HG03175 (cell line): ENCODE results near the gene NOL4L.

ENCODE experiments used
- ATAC-seq: cut with Tn5 transposase; IDR thresholded peaks from one replicate; pipeline ENCODE4 v1.9.1; 2021; ENCODE audit warnings: mild to moderate bottlenecking, moderate library complexity; ENCODE audit not compliant: unreplicated experiment

The NOL4L gene

DNA sequence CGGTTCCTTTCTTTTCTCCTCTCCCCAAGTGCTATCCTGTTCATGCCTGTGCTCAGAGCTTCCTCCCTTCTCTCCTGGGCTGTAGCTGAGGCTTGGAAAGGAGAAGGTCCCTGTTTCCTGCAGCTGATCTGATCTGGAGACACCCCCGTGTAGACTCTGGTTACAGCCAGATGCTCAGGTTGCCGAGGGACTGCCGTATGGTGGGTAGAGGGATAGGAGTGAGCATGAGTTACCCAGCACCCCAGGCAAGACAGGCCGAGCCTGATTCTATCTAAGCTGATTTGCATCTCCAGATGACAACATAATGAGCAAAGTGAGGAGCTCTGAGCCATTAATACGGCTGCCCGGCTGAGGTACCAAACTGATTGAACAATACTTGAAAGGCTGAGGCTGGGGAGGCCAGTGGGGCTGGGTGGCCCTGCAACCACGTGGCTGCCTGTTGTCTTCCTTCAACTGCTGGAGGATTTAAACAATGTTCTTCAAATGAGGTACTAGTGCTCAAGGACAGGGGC, 135.2 kb downstream of the NOL4L start:
- ATAC-seq = no peak

DNA sequence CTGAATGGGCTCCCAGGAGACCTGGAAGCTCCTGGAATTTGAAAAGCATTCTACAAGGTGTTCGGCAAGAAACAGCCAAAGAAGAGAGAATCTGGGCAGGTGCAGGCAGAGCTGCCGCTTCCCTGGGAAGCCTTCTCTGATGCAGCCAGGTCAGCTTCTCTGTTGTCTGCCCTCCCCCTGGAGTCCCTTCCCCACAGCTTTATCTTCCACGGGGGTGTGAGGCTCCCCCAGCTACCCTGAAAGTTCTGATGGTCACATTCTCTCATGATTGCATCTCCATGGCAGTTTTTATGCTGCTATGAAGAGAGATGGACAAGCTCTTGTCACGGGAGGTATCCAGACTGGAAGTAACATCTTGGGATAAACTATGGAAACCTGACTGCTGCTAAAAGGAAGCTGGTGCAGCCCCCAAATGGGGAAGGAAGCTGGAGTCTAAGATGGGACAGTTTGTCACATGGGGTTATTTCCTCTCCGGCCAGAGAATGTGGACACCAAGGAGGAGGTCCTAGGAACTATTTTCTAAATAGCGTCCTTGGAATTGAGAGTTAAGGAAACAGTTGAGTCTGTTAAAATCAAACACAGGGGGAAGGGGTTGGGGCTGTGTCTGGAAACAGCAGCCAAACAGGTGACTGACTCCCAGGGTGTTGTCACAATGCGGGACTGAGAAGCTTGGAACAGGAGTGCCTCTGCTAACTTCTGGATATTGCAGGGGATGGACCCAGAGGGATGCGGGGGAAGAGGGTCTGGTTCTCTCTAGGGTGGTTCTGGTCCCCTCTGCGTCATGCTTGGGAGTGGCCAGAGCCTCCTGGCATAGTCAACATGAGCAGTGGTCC, 135.9 kb downstream of the NOL4L start:
- ATAC-seq = no peak

DNA sequence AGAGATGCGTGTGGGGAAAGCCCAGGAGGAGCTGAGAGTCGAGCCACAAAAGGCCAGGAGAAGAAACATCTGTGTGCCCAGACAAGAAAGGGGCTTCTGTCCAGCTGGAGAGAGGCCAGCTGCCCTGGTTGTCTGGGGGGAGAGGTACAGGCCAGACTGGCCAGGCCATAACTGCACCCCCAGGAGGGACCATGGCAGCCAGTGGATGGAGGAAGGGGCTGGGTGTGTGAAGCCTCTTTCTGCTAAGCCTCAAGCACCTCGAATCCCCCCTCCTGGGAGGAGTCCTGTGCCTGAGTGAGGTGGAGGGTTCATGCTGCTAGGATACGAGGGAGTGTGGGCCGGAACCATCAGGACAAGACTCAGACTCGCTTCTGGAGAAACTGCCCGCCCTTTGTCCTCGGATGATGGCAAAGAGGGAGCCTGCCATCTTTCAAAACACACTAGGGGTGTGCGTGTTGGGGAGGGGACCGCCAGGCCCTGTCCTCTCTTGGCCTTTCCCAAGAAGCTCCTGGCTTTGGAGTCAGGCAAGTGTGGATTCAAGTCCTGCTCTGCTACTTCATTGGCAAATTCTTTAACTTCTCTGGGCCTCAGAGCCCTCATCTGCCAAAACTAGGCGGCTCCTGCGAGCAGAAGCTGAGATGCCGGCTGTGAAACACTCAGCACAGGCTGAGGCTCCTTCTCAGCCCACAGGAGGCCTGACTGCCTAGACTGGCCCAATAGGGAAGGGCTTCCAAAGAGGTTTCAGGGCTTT, 136.7 kb downstream of the NOL4L start:
- no peak for ATAC-seq

DNA sequence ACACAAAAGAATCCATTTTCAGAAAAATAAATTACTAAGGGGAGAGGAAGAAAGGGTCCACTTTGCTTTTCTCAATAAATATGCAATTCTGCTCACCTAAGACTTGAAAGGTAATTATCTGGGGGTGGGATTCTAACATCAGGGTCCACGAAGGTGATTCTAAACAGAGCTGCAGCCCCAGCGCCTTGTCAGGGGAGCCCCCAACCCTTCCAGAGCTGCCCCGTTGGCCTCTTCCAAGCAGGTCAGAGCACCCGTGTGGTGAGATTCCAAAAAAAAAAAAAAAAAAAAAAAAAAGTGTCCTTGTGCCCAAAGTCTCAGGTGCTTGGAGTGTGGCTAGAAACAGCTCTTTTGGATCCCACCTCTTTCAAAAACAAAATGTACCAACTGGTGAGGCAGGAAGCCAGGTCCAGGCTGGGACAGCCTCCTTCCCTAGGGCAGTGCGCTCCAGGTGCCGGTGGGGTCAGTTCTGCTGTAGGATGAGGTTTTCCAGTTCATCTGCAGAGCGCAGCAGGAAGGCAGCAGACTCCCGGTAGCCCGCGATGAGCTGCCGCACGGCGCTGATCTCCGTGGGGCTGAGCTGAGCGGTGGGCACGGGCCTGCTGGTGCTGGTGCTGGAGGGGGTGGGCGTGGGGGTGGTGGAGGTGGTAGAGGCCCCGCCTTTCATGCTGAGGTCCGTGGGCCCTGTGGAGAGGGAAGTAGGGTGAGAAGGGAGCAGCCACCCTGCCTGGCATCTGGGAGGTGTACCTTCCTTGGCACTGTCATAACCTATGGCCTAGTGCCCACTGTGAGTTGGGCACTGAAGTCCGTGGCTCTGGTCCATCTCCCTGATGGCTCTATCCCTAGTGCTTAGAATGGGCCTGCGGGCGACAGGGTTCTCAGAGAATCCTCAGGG, 137.8 kb downstream of the NOL4L start:
- no peak for ATAC-seq

DNA sequence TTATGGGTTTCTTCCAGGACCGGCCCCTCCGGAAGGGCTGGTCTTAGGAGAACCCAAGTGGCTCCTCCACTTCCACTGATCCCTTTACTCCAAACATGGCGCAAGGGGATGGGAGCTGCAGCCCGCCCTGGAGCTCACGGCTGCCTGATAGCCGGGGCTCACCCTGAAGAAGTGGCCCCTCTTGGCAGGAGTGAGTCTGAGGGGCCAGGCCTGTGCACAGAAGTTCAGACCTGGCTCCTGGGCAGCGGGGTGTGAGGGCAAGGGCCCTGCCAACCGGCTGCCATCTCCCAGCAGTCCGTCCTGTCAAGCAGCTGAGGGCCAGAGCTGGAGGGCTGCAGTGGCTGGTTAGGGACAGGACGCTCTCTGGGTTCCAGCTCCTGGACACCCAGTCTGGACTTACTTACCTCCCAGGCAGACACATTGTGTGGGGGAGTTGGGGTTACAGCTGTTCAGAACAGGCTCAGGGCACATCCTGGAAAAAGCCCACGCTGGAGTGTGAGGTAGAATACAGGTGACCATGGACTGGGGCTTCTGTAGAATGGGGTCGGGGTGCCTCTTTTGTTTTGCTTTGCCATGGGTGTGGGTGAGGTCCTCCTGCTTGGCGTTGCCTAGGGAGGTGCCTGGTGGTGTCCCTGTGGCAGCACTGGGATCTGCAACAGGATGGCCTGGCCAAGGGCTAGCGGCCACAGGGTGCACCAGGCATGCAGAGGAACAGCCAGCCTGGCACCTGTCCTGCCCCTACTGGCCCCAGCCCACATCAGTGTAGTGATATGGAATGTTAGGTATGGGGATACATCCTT, 138.6 kb downstream of the NOL4L start:
- no peak for ATAC-seq

DNA sequence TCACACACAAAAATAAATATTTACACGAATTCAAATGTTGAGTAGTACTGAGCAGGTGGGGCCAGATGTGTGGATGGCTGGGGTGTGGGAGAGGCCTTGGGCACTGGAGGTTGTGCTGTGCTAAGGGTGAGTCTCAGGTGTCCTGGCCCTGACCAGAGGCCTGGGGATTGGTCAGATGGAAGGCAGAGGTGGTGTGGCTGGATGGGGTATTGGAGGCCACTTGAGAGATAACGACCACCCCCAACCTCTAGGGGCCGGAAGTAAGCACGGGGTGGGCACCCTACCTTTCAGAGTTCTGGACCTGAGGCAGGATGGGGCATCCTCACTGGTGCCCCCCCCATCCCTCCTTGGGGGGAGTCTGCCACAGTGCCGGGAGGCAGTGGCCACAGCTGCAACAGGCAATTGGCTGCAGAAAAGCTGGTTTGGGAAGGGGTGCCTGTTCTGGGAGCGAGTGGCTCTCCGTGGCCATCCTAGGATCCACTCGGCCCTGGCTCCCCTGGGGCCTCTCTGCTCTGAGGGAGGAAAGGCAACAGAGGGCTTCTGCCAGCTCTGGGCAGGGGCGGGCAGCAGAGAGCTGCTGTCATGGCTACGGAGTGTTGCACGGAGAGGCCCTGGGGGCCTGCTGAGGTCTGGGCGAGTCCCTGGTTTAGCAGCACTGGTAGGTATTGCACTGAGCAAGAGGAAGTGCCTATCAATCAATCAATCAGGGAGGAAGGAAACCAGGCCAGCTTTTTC, 139.4 kb downstream of the NOL4L start:
- no peak for ATAC-seq

DNA sequence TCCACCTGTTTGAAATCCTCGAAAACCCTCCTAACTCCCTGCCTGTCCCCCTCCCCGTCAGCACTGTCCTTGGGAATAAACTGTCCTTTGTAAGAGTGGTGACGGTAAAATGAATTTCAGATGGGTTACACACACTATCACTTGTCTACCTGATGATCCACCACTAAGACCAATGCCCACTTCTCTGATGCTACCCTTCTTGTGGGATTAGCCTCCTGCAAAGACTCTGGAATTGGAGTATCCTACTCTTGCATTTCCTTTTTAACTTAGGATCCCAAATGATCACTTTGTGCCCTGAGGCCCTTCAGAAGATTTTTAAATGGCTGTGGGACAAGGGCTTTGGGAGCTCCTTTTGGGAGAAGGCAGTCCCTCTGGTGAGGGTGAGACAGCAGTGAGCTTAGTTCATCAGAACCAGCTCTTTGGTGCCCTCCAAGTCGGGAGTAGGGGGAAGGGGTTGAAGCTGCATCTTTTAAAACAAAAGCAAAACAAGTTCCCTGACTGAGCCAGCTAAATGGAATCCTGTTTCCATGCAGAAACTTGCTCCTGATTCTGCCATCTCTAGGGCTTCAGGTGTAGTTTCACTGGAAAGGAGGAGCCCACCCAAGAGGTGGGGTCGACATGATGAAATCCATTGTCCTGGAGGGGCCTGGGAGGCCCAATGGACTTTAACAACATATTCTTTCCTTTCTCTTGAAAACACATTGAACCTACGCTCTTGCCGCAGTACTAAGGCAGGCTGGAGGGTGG, 140.5 kb downstream of the NOL4L start:
- ATAC-seq = no peak

DNA sequence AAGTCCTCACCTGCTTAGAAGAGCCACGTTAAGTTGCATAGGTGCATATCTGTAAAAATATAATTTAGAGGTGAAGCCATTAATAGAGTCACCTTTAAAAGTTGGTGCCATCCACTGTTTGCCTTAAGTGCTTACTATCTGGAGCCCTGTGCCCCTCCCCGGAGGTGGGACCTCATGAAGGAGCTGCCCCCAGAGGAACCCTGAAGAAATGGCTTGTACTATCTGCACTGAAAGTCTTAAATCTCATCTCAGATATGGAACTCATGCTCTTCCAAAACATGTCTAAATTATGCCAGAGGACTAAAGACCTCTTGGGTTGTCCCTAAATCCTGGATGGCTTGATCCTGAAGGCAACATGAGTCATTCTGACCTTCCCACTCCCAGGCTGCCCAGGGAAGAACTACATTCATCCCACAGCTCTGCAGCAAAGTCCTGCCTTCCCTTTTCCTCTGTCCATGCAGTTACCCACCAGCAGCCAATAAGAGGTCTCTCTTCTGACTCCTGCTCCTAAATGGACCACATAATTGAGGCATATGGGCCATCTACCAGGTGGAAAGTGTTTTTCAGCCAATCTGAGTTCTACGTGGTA, 141.7 kb downstream of the NOL4L start:
- no peak for ATAC-seq

DNA sequence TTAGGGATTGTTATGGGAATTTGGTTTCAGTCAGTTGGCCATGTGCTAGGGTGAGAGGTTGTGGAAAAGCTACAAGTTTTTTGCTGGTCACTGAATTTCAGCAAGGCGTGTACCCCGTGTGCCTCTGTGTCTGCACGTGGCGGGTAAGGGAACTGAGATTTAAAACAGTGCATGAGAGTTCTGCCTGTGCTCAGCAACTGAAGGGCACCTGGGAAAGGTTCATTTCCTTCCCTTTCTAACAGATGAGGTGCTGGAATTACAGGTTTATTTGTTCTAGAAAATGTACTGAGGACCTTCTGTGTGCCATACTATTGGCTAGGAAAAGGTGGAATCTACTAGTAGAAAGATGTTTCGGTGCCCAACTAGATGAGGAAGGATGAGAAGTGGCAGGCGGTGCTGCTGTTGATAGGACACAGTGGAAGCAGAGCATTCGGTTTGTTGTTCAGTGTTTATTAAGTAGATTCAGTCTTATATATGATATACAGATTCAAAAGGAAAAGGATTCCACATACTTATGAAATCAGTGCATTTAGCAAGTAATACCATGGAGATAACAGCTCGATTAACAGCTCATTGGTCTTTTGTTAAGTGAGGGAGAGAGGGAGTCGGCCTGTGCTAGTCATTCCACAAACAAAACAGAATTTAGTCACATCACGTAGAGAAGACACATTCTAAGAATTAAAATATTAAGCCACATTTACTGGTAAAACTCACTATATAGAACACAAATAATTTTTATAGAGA, 142.3 kb downstream of the NOL4L start:
- ATAC-seq = no peak

DNA sequence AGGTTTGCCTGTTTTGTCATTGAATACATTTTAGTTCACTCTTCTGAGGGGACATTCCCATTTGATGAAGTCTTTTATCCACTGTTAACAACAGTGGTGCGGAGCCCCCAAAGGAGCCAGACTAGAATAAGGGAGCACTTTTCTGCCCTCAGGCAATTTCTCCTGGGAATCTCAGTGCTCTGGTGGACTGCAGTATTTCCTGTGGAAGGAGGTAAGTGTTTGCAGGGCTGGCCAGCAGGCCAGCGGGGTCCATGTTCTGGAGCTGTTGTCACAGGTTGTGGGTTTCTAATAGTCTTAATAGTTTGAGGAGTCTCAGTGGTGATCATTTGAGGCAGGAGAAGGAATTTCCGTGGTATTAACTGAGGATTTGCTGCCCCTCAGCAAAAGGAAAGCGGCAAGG, 143.5 kb downstream of the NOL4L start:
- ATAC-seq = no peak

DNA sequence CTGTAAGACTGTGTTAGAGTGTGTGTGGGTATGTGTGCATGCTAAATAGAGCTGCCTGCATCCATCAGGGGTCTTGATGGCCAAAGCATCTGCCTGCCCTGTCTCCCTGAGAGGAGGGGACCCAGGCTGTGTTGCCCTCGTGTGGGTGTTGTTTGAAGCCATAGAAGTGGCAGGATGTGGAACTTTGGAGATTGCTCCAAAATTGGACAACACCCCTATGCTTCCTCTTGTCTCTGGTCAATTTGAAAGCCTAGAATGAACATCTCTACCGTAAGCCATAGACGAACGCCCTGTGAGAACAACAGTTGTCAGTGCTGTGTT, 144.4 kb downstream of the NOL4L start:
- ATAC-seq = no peak

DNA sequence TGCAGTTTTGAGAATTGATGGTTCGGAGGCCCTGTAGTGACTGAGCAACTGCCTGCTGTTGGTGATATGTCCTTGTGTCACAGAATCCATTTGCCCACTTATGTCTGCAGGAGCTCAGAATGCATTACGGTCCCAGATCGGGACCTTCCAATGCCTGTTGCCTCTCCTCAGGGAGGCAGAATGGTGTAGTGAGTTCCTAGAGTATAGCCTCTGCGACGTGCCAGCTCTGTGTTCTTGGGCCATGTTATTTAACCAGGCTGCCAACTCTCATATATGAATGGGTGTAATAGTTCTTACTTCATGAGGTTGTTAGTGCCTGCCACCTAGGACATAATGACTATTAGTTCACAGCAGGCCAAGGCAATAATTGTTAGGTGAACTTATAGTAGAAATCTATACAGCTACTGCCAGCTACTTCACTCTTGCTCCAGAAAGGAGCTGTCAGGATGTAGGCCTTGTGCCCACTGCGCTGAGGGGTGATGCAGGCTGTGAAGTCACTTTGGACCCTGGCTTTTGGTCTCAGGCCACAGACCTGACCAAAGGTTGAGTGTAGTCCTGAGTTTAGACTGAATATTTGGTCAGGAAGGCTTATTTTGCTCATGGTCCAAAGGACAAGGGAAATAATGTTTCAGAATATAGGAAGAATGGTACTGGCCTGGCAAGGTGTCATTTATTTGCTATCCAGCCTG, 144.9 kb downstream of the NOL4L start:
- no peak for ATAC-seq

DNA sequence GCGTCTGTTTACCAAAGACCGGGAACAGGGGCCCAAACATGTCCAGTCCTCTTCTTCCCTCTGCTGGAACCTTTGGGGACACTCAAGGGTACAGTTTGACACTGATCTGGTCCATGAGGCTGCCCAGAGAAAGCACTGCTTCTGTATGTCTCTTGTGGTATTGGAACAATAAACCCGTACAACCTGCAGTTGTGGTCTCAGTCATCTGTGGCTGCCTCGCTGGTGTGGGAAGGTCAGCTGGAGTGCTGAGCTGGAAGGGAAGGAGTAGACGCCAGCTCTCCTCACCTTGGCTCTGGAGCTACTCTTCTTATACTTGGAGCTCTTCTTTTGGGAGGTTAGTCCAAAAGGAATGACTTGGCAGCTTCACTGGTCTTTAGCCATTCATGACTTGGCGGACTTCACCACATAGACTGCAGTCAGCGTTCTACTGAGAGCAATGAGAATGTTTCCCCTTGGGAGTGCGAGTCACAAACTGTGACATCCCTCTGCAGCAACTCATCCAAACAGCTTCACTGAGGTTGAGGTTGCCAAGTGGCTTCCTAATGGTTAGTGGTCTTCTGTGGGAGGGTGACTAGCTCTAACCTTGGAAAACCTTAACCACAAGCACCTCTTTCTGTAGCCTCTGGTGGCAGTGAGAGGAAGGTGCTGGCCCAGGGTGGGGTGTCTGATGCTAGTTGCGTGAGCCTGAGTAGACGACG, 145.9 kb downstream of the NOL4L start:
- ATAC-seq = no peak

DNA sequence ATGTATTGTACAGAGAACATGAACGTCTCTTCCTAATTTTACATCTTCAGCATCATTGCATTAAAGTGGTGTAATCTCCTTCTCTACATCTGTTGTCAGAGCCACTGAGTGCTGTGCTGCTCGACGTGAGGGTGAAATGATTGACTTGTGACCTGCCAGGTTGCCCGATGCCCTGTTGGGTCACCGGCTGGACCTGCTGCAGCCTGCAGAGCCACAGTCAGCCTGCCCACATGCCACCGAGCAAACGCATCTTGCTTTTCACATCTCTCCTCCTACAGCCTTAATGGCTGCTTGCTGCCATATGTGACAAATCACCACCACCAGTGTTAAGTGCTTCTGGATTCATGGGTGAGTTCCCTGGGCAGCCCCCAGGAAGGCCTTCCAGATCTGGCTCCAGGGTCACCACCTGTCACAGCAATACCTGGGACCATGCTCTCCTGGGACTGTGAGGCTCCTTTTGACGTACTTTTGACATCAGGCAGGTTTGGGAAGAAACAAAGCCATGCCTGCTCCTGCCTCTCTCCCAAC, 146.7 kb downstream of the NOL4L start:
- no peak for ATAC-seq

DNA sequence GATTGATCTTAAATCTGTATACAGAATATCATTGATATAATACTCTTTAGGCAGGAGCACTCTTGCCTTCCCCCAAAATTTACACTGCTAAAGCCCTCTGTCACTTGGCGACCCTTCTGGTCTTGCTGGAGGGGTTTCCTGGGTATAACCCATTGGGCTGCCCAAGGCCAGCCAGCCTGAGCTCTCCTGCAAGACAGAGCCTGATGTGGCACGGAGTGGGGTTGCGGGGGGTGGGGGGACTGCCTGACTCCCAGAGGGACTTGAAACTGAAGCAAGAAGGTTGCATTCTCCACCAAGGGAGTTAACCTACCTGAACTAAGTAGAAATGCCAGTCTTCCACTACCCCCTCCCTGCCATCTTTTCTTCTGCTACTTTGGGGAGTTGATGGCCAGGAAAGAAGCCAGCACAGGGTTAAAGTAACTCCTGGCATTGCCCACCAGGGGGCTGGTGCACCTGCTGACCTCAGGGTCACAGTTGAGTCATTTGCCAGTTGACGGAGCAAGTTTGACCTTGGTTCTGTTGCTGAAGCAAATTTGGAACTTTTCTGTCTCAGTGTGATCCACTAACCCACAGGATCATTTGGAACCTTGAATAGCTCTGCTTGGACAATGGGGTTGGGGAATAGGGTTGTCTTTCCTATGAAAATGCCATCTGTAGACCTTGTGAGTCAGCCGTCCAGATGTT, 147.6 kb downstream of the NOL4L start:
- ATAC-seq = no peak

DNA sequence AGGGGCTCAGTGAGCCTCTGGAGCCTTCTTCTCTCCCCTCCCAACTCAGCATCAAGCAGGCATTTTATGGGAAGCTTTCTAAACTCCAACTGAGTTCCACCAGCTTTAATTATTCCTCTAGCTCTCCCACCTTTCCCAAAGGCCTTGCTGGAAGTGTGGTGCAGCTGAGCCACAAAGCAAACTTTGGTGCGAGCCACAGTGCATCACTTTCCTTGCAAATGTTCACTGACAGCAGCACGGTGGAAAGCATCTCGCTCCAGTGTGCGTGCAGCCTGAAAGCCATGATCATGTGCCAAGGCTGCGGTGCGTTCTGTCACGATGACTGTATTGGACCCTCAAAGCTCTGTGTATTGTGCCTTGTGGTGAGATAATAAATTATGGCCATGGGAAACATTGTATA, 148.2 kb downstream of the NOL4L start:
- ATAC-seq = no peak
